Right kidney (tissue), 1 donor: ENCODE results near the gene ARHGEF28.

Experiments used
- DNase-seq: peaks from one replicate; pipeline ENCODE4 v3.0.0-alpha.2; 2016

ARHGEF28 gene

GRCh38 chr5:73745836-73746235 lies 119.8 kb downstream of the ARHGEF28 start:
- DNase-seq = no peak

- DNase-seq = no peak
Measured at GRCh38 chr5:73746608-73747007, 120.6 kb downstream of the ARHGEF28 start.

GRCh38 chr5:73747696-73748380 lies 121.8 kb downstream of the ARHGEF28 start:
- no peak for DNase-seq

GRCh38 chr5:73748510-73749400 lies 122.8 kb downstream of the ARHGEF28 start:
- peak; percentile 14 for DNase-seq

GRCh38 chr5:73749485-73750270 lies 123.7 kb downstream of the ARHGEF28 start:
- no peak for DNase-seq

GRCh38 chr5:73751254-73751914 lies 125.4 kb downstream of the ARHGEF28 start:
- DNase-seq = no peak

- DNase-seq = no peak
Measured at GRCh38 chr5:73754254-73754653, 128.3 kb downstream of the ARHGEF28 start.

GRCh38 chr5:73757416-73757815 lies 131.4 kb downstream of the ARHGEF28 start:
- no peak for DNase-seq

- no peak for DNase-seq
Measured at GRCh38 chr5:73759771-73760170, 133.8 kb downstream of the ARHGEF28 start.

GRCh38 chr5:73763300-73764032 lies 137.5 kb downstream of the ARHGEF28 start:
- no peak for DNase-seq

GRCh38 chr5:73764586-73764985 lies 138.6 kb downstream of the ARHGEF28 start:
- DNase-seq = no peak

GRCh38 chr5:73764996-73765395 lies 139.0 kb downstream of the ARHGEF28 start:
- no peak for DNase-seq

GRCh38 chr5:73766902-73767301 lies 140.9 kb downstream of the ARHGEF28 start:
- no peak for DNase-seq

- no peak for DNase-seq
Measured at GRCh38 chr5:73770172-73771025, 144.4 kb downstream of the ARHGEF28 start.

- DNase-seq = no peak
Measured at GRCh38 chr5:73774924-73775323, 148.9 kb downstream of the ARHGEF28 start.

- DNase-seq = no peak
Measured at GRCh38 chr5:73776405-73776804, 150.4 kb downstream of the ARHGEF28 start.

- DNase-seq = no peak
Measured at GRCh38 chr5:73777192-73777591, 151.2 kb downstream of the ARHGEF28 start.

GRCh38 chr5:73780302-73781080 lies 154.5 kb downstream of the ARHGEF28 start:
- no peak for DNase-seq

- no peak for DNase-seq
Measured at GRCh38 chr5:73781107-73781768, 155.2 kb downstream of the ARHGEF28 start.
